SHP77 (cell line): ENCODE measurements around the gene LARGE1.

Source experiments
- DNase-seq, 2 experiments: peaks; one replicate each; lab custom pipeline; 2025; lab: John Stamatoyannopoulos, UW

LARGE1 gene

DNA sequence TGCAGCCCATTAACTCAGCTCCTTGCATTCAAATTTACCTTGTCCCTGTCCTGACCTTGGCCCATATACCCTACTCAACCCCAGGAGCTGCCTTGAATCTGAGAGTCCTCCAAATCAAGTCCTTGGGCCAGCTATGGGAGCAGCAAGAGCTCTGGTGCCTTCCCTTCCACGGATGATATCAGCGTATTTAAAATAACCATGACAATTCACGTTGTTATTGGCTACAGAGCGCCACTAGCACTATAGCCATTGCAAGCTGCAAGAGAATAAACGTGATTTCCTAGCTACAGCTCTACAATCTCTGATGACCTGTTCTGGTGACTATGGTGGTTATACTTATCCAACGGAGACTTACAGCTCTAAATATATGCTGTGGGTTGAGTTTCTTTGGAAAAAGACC is 357.8 kb downstream of the LARGE1 start:
- DNase-seq: no peak

DNA sequence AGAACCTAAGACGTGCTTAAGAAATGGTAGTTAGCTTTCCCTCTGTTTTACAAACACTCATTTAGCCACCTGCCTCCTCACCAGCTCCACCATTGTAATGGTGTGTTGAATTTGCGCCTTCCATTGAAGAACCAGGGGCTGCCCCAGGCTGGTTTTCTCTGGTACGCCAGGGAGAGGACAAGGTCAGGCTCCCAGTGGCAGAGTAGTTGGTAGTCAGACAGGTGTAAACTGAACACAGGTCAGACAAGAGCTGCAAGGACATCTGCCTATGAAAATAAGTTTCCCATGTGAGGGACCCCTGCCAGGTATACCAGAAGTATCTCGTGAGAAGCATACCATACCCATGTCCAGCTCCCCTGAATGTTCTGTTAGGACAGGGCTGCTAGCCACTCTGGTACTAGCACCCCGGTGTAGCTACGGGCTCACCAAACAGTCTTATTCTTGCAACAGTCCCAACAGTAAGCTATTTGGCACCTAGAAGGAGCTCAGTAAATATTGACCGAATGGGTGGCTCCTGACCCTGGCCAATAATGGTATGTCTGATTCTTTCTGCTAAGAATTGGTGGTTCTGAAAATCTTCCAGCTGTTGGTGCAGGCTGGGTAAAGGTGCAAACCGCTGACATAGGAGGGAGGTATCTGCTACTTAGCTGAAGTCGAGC is 359.0 kb downstream of the LARGE1 start:
- DNase-seq: no peak

DNA sequence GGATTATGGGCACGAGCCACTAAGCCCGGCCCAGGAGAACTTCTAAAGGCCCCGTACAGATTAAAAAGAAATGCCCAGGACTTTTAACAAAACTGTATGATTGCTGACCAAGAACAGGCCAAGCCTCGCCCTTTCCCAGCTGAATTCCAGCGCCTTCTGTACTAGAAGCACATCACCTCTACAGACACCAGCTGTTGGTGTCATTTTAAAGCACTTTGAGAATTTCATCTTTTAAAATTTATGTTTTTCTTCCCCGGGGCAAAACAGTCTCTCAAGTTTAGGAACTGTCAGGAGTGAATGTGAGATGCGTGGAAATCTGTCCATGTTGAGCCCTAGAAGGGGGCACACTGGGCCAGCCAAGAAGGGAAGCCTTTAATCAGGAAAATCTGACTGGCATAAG is 362.4 kb downstream of the LARGE1 start:
- DNase-seq: no peak

DNA sequence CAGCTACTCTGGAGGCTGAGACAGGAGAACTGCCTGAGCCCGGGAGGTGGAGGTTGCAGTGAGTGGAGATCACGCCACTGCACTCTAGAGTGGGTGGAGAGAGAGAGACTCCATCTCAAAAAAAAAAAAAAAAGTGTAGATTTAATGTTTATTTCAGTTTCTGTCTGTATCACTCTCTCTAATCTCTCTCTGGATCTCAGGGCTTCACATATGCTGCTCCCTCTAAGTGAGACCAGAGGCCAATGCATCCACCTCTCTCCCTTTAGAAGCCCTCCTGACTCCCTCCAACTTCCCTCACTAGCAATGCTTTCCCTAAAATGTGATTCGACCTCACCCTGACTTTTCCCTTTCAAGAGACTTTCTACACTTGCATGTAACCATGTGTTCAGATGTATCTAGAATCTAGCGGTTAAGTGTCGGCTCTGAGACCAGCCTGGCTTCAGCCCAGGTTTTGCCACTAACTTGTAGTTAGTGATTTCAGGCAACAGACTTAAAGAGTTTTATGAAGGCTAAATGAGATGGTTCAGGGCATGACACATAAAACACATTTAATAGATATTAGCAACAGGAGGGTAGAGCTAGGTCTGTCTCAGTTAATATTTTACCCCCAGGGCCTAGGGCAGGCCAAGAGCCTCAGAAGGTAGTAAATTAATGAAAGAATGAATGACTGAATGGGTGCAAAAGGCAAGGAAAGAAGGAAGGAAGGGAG is 364.3 kb downstream of the LARGE1 start:
- DNase-seq: no peak

DNA sequence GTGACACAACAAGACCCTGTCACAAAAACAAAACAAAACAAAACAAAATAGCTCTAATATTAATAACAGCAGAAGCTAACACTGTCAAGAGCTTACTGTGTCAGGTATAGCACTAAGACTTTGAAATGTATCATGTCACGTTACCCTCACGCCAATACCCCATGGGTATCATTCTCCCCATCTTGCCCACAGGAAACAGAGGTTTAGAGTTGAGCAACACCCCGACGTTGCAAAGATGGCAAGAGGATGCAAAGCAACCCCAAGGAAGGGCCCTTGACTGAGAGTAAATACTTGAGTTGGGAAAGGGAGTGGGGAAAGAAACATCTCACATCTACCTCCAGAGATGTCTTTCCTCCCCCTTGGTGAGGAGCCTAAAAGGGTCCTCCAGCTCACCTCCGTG is 366.8 kb downstream of the LARGE1 start:
- no peak for DNase-seq

DNA sequence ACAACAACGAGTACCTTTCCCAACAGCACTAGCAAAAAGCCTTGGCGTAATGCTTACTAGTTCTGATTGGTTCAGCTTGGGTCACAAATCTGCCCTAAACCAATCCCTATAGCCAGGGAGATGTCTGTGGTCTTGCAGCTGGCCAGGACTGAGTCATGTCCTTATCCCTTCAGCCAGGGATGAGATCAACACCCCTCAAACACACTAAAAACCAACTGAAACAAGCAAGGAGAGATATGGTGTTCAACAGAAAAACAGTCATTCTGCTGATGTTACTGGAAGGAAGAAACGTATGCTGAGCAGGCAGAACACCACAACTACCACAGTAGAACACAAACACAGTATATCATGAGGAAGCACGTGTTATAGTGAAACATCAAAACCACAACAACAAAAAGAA is 375.6 kb downstream of the LARGE1 start:
- no peak for DNase-seq

DNA sequence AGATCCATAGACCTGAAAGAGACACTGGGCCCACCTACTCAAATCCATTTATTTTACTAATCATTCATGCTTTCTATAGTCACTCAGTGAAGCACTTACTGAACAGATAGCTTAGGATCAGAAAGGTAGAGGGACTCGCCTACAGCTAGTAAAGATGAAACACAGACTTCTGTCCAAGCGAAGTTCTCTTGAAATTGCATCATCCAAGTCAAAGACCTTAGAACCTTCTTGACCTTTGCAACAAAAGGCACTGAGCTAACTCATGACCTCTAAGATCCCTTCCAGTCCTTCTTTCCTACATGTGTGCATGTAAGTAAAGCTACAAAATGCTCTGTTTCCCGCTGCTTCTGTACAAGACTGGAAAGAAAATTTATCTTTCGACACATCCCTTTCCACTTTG is 377.6 kb downstream of the LARGE1 start:
- DNase-seq: no peak

DNA sequence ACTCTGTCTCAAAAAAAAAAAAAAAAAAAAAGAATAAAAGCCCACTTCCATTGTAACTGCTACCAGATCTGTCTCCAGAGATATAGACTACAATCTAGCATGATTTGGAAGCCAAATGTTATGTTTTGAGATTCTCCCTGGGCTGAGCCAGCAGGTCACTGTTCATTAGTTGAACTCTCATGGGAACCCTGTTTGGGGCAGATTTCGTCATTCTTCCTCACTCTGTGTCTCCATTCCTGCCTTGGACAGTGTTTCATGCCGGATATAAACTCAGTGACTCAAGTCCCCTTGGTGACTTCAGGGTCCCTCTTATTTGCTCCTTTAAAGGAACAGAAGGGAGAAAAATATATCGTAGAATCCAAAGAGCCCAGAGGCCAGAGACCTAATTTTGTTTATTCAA is 378.1 kb downstream of the LARGE1 start:
- no peak for DNase-seq

DNA sequence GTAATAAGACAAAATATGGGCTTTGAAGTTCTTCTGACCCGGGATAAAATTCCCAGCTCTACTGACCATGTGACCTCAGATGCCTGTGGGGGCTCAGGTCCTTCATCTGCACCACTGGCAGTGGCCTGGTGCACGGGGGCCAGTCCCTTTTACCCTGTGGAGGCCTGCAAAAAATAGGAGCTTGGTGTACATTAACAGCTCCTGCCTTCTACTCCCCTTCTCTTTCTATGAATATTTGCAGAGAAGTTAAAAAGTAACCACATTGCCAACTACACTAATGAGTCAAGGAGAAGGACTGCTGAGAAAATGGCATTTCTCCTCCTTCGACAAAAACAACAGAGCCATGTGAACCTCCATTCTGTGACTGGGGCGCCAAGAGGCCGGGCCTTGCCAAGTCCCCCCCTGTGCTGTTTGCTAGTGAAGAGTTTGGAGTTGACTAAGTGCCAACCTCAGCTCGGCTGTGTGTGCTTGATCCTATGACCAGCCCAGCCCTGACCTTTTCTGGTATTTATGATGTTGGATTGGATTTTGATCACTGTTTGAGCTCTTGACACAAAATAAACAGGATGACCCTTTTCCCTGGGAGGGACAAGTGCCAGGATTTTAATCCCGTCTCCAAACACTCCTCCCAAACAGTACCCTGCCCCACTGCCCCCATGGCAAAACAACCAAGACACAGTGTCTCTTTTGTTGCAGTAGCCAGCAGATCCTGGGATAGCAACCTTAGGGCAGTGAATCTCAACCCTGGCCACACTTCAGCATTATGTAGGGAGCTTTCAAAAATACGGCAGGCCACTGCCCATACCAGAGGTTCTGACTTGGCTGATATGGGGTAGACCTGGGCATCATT is 380.1 kb downstream of the LARGE1 start:
- DNase-seq: peak; percentile 11

DNA sequence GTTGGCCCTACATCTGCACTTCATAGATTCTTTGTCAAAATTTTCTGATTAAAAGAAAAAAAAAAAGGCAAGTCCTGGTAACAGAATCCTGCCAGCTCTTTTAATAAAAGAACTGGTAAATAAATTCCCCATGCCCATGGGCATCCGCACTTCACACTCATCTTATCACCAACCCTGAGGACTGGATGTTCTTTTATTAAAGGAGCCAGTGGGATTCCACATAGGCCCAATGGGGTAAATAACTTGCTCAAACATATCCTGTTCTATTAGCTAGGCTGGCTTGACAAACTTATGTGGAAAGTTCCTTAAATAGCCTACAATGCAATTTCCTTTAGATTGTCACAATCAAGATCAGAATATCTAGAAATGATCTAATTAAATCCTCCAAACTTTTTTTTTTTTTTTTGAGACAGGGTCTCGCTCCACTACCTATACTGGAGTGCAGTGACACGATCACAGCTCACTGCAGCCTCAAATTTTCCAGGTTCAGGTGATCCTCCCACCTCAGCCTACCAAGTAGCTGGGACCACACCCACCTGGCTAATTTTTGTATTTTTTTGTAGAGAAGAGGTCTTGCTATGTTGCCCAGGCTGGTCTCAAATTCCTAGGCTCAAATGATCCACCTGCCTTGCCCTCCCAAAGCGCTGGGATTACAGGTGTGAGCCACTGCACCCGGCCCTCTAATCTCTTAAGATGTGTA is 380.9 kb downstream of the LARGE1 start:
- no peak for DNase-seq

DNA sequence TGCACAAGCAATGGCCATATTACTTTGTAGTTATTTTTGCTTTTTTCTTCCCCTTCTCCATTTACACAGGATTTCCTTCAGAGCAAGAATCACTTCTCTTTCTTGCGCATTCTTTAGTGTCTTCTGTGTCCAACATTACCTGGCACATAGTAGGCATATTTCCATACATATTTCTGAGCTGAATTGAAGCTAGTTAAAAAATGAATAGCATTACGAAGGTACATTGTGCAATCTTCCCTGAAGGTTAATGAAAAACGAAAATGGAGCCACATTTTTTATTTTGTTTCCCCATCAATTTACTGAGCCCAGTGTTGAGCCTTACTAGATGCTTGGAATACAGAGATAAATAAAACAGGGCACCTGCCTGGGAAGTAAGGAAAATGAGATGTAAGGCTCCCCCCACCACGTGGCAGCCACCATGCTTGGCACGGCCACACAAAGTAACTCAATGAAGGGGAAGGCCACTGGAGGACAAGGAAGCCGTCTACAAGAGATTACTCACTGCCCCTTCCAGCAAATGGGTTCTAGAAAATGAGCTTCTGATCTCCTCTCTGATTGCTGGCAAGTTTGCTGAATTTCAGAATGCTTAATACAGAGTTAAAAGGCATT is 381.9 kb downstream of the LARGE1 start:
- DNase-seq: no peak

DNA sequence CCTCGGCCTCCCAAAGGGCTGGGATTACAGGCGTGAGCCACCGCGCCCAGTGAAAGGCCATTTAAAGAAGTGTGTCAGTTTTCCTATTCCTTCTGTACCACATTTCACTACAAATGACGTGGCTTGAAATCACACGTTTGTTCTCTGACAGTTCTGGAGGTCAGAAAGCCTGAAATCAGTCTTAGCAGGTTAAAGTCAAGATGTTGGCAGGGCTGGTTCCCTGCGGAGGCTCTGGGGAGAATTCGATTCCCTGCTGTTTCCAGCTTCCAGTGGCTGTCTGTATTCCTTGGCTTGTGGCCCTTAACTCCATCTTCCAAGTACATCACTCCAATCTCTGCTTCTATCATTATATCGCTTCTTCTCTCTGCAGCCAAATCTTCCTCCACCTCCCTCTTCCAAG is 383.2 kb downstream of the LARGE1 start:
- DNase-seq: no peak

DNA sequence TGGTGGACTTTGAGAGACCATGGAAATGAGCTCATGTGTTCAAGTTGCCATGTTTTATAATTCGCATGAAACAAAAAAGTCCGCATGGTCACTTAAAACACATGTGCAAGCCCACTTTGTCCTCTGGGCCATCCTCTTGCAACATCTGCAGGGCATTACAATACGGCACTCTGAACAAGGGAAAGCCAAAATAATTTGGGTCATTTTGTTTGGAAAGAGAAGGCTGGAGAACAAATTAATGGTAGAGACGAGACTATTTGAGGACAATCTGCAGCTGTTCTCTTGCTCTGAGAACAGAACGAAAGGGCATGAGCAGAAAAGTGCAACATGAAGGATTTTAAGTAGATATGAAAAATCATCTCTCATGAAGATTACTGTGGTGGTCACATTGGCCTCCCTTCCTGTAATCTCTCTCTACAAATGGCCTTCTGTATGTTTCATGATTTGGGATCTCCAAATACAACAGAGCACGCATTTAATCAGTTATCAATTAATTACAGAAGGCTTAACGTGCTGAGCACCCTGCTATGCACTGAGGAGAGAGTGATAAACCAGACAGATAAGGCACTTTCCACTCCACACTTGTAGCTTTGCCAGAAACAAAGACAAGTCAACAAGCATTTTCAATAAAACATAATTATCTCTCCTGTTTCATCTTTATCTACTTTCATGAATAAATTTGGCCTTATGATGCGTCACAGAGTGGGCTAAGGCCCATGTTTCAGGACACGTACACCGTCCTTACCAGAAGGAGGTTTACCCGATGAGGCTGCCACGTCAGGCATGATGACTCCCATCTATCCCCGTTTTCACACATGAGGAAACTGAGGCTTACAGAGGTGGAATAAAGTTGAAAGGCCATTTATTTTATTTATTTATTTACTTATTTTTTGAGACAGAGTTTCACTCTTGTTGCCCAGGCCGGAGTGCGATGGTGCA is 384.1 kb downstream of the LARGE1 start:
- DNase-seq: no peak

DNA sequence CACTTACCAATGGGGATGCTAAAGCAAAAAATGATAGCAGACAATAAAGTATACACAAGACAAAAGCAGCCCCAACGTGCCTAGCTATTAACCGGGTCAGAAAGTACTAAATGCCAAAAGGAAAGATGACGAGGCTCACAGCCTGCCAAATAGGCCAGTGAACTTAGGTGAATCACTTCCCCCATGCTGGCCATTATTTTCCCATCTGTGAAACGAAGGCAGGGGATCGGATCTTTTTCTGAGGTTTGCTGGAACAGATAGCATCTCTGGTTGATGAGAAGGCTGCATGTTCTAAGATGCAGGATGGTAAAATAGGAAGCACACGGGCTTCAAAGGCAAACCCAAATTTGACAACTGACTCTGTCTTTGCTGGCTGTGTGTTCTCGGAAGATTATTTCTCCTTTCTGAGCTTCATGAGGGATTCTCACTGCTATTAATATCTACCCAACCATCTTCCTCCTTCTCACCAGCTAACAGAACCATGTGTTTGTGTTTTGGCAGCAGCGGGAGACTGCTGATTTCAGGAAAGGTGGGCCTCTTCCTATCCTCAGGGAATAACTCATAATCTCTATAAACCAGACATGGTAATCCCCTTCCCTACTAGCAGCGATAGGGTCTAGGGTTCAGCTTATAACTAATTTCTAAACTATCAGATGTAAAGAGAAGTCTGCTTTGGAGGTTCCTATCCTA is 390.7 kb downstream of the LARGE1 start:
- no peak for DNase-seq

DNA sequence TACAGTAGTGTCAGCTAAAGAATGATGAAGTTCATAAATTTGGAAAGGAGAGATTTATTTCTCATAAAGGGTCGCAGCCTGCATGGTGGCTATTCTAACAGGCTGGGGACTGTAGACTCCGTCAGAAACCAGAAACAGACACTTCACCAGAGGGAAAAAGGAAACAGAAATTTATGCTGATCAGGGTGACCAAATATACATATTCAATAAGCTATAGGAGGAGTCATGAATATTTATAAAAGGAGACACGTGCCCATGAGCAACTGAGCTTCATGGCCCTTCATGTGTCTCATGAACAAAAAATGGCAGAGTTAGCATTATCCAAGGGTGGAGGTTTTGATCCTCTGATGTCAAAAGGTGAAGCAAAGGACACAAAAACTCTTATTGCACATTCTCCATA is 392.1 kb downstream of the LARGE1 start:
- DNase-seq: no peak

DNA sequence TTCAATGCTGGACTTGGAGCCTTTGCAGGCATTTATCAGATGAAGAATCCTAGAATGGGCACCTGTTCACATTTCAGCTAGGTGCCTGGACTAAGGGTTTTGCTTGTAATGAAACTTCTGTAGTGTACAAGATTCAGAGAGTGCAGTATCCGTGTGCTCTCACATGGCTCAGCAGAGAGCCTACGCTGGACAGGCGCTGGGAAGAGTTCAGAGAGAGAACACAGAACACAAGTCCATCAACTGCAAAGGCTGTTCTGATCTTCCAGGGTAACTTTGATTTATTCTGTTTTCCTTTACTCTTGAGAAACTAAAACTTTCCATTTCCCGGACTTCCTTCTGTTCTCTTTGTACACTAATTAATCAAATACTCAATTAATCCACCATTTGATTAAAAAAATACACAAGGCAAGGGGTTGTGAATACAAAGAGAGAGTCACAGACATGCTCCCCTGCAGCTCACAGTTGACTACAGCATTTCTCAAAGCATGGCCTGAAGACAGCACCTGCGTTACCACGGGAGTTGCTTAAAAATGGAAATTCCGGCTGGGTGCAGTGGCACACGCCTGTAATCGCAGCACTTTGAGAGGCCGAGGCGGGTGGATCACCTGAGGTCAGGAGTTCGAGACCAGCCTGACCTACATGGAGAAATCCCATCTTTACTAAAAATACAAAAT is 393.7 kb downstream of the LARGE1 start:
- DNase-seq: no peak

DNA sequence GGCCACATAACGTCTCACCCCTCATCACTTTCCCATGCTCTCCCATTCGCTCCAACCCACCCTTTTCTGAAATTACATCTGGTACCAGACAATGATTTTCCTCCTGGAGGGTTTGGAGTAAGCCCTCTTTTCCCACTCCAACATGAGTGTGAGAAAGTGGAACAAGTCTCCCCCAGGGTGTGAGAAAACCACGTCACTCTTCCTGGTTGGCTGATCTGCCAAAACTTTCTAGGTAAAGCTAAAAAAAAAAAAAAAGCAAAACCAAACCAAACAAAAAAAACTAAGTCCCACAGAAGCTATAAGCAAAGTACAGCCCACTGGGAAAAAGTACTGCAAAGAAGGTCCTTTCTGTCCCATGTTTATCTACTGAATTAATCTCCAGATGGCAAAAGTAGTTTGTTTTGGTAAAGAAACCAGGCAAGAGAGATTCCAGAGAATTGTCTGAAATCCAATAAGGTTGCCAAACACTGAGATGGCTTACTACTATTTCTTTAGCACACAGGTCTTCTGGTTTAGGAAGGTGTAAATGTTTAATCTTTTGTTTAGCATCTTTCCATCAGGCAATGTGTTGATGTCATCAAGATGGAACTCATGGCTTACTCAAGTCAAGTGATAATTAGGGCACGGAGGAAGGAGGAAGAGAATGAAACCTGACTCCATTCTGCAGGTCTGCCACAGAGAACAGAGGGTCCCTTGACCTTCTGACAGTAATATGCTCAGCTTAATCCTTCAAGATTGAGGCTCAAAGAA is 395.6 kb downstream of the LARGE1 start:
- no peak for DNase-seq

DNA sequence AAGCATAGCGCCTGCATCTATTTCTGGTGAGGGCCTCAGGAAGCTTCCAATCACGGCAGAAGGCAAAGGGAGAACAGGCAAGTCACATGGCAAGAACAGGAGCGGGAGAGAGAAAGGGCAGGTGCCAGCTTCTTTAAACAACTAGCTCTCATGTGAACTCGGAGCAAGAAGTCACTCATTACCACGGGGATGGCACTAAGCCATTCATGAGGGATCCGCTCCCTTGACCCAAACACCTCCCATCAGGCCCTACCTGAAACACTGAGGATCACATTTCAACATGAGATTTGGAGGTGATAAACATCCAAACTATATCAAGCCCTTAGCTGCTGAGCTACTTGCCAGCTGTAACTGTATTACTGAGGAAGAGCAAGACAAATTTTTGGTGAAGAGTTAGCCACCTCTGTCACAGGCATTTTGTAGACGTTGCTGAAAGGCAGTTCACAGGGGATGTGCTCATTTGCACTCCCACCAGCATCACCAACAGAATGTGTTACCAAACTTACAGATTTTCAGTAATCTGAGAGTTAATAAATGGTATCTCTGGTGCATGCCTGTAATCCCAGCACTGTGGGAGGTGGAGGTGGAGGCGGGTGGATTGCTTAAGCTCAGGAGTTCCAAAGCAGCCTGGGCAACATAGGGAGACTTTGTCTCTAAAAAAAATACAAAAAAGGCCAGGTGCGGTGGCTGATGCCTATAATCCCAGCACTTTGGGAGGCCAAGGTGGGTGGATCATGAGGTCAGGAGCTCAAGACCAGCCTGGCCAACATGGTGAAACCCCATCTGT is 398.2 kb downstream of the LARGE1 start:
- DNase-seq: no peak
